Measurements from ENCODE around the gene CDR2L.
A peak's percentile ranks its signal among the peaks of the same experiment; 100 is the strongest.
"Not testable (repeated sequence)": the region's sequence is repeated elsewhere in the genome, so short reads cannot be mapped to it uniquely, and the experiment has no call there.

The CDR2L gene

DNA sequence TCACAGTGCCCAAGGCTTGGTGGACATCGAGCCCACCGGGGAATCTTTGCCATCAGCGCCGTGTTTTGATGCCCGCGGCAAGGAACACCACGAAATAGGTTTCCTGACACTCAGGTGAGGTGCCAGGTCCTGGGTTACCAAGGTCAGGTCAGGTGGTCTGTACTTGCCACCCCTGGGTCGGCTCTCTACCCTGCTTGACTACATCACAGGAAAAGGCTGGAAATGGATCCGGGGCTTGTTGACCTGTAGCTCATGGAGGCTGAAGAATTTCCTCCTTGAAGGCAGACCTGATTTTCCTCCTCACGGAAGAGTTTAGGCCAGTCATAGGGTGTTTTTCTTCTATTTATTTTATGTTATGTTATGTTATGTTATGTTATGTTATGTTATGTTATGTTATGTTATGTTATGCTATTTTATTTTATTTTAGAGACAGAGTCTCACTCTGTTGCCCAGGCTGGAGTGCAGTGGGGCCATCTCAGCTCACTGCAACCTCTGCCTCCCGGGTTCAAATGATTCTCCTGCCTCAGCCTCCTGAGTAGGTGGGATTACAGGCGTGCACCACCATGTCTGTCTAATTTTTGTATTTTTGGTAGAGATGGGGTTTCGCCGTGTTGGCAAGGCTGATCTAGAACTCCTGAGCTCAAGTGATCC lies 4.6 kb upstream of the CDR2L start:
- not testable (repeated sequence) for DNase-seq

DNA sequence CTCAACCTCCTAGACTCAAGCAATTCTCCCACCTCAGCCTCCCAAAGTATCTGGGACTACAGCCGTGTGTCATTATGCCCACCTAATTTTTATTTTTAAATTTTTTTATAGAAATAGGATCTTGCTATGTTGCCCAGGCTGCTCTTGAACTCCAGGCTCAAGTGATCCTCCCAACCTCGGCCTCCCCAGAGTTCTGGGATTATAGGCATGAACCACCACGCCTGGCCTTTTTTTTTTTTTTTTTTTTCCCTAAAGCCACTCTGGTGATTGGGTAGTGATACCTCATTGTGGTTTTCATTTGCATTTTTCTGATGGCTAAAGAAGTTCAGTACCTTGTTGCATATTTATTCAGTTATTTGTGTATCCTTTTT lies 1.2 kb upstream of the CDR2L start:
- no peak for DNase-seq

DNA sequence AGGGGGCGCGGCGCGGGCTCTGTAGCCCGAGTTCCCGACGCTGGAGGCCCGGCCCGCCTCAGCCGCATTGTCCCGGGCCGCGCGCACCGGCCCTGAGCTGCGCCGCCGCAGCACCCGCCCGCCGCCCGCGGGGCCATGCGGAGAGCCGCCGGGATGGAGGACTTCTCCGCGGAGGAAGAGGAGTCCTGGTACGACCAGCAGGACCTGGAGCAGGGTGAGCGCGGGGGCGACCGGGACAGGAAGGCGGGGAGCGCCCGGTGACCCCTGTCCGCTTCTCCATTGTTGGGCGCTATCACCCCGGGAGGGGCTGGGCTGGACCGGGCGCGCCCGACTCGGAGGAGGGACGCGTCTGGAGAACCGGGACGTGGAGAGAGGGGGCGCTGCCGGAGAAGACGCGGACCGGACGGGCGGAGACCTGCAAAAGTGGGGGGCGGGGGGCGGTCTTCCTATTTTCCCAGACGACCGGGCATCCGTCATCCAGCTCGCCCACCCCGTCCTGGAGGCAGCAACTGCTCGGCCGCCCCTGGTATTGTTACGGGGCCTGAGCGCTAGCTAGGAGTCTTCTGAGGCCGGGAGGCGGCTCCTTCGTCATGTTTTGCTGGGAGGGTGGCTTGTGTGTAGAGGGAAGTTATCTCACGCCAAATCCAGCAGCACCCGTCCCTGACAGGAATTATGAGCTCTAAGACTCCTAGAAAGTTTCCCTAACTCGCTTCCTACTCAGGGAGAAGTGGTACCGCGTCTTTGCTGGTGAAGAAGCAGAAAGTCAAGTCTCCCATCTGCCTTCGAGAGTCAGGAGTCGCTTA lies 678 bp downstream of the CDR2L start:
- DNase-seq: peak; percentile 63

DNA sequence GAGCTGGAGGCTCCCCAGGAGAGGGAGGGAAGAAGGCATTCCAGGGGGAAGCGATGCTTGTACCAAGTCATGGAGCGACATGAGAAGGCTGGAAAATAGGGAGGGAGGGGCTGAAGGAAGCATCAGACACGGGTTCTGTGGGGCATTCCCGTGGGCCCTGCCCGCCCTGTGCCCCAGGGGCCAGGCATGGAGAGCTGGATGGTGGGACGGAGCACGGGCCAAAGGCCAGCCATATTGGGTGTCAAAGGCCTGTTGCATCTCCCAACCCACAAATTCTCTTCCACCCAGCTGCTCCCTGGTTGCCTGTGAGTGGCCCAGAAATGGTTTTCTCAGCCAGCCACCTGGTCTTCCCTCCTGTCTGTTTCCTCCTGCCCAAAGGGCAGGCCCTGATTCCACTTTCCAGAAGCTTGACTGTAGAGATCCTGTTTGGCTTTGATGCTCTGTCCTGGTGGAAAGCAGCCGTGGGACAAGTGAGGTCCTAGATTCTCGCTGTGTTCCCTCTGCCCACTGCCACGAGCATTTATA lies 3.2 kb downstream of the CDR2L start:
- DNase-seq: no peak

DNA sequence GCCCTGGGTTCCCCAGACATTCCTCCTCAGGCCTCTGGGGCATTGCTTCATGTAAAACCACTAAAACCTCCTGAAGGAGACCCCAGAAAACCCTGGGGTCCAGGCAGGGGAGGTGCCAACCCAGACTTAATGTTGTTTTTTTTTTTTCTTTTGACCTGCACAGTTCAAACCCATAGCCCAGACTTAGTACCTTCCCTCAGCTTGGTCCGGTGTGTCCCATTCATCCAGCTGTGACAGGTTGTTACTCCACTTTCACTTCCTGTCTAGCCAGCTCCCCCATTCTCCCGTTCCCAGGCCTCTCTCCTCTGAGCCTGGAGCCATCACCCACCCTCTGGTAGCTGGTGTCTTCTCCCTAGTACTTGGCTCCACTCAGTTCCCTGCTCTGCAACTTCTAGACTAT lies 4.8 kb downstream of the CDR2L start:
- no peak for DNase-seq

DNA sequence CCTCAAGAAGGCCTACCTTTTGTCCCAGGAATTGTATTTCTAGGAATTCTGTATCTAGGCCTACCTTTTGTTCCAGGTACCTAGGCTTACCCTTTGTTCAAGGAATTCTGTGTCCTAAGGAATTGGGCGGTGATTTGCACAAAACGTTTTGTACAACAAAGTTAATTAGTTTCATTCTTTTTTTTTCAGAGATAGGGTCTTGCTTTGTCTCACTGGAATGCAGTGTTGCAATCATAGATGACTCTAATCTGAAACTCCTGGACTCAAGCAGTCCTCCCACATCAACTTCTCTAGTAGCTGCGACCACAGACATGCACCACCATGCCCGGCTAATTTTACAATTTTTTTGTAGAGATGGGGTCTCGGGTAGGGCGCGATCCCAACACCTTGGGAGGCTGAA lies 7.0 kb downstream of the CDR2L start:
- no peak for DNase-seq

DNA sequence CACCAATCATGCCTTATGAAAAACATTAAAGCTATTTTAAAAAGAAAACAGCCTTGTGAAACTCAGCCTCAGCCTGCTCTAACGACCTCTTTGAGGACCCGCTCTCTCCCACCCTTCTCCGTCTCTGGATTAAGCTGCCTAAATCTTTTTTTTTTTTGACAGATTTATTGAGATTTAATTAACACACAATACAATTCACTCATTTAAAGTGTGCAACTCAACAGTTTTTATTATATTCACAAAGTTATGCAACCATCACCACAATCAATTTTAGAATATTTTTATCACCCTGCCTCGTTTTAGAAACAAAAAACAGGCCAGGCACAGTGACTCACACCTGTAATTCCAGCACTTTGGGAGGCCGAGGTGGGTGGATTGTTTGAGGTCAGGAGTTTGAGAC lies 8.4 kb downstream of the CDR2L start:
- DNase-seq: no peak

DNA sequence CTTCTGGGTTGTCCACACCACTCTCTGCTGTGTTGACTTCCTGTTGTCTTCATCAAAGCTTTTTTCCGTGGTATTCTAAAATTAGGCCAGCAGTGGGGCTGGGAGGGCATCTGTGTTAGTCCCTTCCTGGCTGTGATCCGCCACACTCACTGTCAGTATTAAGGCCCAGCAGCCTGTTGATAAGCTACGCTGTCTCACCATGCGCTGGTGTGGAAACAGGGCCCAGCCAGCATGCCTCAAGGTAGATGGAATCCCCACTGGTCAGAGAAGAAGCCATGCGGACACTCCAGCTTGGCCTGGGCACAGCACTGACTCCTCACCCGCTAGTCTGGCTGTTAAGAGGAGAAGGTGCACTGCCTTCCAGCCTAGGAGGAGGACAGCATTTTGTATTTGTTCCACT lies 11.4 kb downstream of the CDR2L start:
- no peak for DNase-seq

DNA sequence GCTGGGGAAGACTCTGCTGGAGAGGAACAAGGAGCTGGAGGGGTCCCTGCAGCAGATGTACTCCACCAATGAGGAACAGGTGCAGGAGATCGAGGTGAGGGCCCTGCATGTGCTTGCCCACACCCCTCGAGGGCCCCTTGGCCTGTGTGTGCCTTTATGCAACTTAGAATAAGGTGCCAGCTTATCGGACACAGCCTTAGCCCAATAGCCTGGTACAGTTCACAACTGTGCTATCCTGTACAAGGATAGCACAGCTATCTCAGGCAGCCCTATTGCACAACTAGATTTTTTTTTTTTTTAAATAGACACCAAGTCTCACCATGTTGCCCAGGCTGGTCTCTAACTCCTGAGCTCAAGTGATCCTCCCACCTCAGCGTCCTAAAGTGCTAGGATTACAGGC lies 12.1 kb downstream of the CDR2L start:
- DNase-seq: no peak

DNA sequence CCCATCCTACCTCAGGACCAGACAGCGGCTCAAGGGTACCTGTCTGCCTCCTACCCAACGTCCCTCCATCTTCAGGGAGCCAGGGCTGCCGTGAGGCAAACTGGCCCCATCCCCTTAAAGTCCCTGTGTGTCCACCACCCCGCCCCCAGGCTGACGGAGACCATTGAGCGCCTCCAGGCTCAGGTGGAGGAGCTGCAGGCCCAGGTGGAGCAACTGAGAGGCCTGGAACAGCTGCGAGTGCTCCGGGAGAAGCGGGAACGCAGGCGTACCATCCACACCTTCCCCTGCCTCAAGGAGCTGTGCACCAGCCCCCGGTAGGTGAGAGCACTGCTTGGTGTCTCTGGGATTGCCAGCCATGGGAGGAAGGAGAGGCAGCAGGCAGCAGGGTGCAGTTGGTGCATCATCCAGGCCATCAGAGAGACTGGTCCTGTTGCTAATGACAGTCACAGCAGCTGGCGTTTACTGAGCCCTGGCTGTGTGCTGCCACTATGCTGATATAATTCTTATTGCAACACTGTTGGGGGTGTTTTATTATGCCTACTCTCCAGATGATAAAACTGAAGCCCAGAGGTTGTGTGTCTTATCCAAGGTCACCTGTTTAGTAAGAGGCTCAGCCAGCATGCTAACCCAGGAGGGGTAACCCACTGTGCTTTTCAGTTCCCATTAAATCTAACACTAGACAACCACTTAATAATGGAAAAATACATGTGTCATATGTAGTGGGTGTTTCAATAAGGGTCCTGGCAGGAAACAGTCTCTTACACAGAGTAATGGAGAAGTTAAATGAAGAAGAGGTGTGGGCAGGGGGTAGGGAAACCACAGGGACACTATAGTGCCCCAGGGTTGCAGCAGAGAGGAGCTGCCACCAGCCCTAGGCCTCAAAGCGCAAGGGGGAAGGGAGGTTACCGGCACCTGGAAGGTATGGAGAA lies 14.7 kb downstream of the CDR2L start:
- no peak for DNase-seq

DNA sequence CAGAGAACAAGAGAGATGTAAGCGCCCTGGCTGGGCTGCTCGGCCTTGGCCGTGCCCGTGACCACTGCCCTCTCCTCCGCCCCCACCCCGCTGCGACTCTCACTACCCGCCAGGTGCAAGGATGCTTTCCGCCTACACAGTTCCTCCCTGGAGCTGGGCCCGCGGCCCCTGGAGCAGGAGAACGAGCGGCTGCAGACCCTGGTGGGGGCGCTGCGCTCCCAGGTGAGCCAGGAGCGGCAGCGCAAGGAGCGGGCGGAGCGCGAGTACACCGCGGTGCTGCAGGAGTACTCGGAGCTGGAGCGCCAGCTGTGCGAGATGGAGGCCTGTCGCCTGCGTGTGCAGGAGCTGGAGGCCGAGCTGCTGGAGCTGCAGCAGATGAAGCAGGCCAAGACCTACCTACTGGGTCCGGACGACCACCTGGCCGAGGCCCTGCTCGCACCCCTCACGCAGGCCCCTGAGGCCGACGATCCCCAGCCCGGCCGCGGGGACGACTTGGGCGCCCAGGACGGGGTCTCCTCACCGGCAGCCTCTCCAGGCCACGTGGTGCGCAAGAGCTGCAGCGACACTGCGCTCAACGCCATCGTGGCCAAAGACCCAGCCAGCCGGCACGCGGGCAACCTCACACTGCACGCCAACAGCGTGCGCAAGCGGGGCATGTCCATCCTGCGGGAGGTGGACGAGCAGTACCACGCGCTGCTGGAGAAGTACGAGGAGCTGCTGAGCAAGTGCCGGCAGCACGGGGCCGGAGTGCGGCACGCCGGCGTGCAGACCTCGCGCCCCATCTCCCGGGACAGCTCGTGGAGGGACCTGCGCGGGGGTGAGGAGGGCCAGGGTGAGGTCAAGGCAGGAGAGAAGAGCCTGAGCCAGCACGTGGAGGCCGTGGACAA lies 15.9 kb downstream of the CDR2L start:
- DNase-seq: no peak

DNA sequence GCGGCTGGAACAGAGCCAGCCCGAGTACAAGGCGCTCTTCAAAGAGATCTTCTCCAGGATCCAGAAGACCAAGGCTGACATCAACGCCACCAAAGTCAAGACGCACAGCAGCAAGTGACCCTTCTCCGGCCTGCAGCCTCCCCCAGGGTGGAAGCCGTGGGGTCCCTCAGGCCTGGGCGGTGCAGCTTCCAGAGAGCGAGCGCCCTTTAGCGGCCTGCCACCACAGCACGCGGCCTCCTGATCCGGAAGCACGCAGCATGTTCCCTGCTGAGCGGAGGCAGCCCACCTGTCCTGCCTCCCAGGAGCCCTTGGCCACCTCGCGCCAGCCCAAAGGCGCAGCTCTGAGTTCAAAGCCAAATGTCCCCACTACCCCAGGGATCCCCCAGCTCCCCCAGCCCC lies 16.5 kb downstream of the CDR2L start:
- no peak for DNase-seq

DNA sequence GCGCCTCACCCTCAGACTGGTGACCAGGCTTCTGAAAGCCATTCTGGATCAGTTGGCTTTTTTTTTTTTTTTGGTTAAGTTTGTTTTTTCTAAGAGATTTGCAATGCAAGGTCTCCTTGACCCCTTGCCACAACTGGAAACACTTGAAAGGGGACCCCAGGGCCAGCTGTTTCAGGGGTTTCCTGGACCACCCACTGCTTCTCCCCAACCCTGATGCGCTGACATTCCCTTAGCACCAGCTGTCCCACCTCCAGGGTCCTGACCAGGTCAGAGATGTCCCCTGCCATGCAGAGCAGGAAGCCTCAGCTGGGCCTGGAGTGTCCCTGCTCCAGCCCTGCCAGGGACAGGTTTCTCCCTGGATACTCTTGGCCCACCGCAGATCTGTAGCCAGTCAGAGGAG lies 16.9 kb downstream of the CDR2L start:
- DNase-seq: no peak

DNA sequence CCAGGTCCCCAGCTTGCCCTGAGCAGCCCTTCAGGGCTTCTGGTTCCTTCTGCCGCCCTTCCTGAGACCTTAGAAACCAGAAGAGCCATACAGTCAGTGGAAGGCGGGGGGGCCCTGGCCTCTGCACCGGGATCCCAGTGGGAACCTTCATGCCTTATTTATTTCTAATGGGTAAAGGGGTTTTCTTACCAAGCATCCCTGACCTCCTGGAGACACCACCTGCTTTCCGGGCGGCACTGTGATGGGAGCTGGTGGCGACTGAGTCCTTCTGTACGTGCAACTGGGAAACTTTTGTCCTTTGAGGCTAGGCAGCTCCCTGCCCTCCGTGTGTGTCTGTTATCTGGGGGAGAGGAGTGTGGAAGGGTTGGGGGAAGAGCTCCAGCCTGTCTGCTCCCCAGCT lies 17.9 kb downstream of the CDR2L start:
- DNase-seq: no peak

DNA sequence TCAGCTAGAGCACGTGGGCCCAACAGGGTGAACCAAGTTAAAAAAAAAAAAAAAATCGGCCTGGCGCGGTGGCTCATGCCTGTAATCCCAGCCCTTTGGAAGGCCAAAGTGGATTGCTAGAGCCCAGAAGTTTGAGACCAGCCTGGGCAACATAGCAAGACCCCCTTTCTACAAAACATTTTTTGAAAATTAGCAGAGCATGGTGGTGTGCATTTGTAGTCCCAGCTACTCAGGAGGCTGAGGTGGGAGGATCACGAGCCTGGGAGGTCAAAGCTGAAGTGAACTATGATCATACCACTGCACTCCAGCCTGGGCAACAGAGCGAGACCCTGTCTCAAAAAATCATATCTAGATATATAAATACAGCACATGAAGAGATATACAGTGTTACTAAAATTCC lies 18.7 kb downstream of the CDR2L start:
- DNase-seq: not testable (repeated sequence)

DNA sequence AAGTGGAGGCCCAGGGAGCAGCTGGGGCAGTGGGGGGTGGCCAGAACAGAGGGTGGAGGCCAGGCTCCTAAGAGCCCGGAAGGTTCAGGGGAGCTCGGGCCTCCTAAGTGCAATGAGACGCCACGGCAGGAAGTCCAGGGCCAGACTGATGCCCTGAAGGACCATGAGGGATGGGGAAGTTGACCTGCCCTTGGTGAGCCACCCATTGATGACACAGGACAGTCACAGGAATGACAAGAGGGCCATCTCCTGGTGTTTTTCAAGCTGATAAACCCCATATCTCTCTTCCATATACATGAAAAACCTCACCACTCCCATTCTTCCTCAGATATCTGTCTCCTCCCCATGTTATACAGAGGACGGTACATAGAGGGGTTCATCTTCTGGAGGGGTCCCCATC lies 19.2 kb downstream of the CDR2L start:
- DNase-seq: no peak

DNA sequence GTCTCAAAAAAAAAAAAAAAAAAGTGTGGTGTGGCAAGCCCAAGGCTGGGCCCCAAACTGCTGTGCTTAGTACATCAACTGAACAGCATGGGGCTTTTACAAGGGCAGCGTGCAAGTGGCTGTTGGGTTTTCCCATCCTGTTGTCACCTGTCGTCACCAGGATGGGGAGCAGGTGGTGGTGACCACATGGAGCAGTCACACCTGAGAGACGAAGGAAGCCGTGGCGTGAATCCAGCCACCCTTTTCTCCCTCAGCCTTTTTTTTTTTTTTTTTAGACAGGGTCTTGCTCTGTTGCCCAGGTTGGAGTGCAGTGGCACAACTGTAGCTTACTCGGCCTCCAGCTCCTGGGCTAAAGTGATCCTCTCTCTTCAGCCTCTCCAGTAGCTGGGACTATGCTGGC lies 20.9 kb downstream of the CDR2L start:
- DNase-seq: no peak

DNA sequence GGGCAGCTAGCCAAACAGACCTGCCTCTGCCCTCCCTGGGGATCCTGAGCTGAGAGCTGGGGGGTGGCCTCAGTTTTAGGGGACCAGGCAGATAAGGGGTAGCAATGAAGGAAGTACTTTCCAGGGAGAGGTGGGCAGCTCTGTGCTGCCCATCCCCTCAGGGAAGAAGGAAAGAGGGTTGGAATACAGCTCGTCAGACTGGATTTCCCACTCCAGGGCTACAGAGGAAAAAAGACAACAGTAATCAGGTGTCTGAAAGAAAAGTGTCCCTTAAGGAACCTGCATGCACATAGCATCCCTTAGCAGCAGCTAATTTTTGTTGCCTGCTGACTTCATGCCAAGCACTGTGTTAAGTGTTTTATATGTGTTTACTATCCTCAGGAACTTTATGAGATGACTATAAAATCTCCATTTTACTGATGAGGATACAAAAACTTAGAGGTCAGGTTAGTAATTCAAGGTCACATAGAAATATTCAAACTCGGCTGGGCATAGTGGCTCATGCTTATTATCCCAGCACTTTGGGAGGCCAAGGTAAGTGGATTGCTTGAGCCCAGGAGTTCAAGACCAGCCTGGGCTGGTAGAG lies 21.8 kb downstream of the CDR2L start:
- no peak for DNase-seq

DNA sequence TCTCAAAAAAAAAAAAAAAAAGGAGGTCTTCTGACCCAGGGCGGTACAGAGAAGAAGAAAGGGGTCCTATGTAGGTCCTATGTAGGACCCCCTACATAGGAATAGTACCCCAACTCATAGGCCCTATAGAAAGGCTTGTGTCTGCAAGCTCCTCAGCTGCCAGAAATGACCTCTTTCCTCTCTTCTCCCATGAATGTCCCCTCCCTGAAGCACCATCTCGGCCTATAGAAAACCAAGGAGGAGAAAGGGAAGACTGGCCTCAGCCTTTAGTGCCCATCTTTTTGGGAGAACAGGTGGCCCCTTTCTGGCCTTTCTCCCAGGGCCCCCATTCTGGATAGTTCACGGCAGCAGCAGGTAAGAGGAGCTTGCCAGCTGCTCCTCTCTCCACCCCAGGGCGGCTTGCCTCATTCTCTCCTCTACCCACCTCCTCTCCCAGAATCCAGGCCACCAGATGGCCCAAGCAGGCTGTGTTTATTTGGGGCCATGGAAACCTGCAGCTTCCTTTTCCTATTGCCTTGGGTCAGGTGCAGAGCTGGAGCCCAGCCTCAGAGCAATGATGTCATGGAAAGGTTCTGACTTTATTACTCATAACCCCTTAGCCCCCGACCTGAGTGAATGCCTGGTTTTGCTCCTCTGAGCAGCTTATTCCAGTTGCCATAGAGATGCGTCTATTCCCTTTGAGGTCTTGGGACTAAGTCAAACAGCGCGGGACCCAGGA lies 23.4 kb downstream of the CDR2L start:
- no peak for DNase-seq

DNA sequence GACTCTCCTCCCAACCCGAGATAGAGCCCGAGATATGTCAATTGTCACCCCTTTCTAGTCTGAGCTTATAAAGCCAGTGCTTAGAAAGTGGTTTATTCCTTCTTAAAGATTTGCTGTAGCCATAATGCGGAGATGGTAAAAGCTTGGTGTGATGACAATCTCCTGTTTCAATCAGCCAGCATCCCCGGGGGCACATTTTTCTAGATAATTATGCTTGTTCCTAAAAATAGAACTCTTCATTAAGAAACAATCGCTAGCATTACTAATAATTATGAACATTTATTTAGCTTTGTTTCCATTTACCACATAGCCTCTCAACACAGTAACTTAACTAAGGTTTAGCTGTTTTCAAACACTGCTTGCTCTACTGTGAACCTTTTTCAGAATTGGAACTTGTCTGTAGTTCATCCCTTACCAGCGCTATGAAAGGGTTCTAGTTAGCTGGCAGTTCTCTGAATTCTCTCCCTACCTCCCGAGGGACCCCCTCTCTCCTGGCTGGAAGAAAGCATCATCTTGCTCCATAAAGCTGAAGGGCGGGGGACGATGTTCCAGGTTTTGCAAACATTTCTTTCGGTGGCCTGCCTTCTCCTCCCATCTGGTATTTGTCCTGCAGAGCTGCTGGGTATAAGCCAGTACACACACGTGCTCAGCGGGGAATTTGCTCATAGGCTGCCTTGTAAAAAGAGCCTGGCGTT lies 24.1 kb downstream of the CDR2L start:
- DNase-seq: no peak

DNA sequence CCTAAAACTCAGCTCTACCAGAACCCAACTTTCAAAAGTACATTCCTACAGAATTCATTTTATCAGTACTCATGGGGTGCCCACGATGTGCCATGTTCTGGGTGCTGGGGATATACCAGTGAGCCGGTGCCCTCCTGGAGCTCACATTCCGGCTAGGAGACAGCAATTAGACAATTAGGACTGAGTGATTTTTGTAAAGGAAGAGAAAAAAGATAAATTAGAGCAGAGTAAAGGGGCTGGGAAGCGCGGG lies 24.6 kb downstream of the CDR2L start:
- no peak for DNase-seq
